GM12878 (cell line): ENCODE measurements around the gene PTPN14. TPM values are rescaled to one million over a fixed set of nuclear protein-coding genes. Genes with fewer than 3 reads are reported as not detected.

Experiments
- EGR1 ChIP-seq, 2 experiments: IDR thresholded peaks; 1 replicate in 1 of 2; 2 replicates in 1 of 2; pipeline ENCODE4 v1.6.1; 2011 to 2012; ENCODE audit warnings: low read depth in 2 of 2, low read length in 2 of 2, borderline replicate concordance in 1 of 2, mild to moderate bottlenecking in 1 of 2, moderate library complexity in 1 of 2
- FOXM1 ChIP-seq: IDR thresholded peaks from 2 replicates; pipeline ENCODE4 v1.6.1; 2012; ENCODE audit warnings: low read depth, mild to moderate bottlenecking, inconsistent platforms, low read length, moderate library complexity
- KAT2A ChIP-seq: conservative IDR thresholded peaks from 2 replicates; pipeline ENCODE4 v1.6.1; 2011; ENCODE audit warnings: low read depth, low read length; ENCODE audit not compliant: control insufficient read depth
- TCF3 ChIP-seq: IDR thresholded peaks from 2 replicates; pipeline ENCODE4 v1.6.1; 2012; ENCODE audit warnings: low read depth, mild to moderate bottlenecking, low read length, borderline replicate concordance; ENCODE audit not compliant: insufficient read depth
- USF1 ChIP-seq: IDR thresholded peaks from 2 replicates; pipeline ENCODE4 v1.6.1; 2011; ENCODE audit warnings: borderline replicate concordance, low read depth, mild to moderate bottlenecking, moderate library complexity, mixed read lengths, low read length; ENCODE audit not compliant: insufficient read depth; ENCODE audit errors: extremely low read length
- YBX1 ChIP-seq: fragments of 450-650 bp; IDR thresholded peaks from 2 replicates; pipeline ENCODE4 v1.6.1; 2016; ENCODE audit warnings: antibody characterized with exemption
- polyA plus RNA-seq, 11 experiments: library from polyadenylated mRNA; depleted of rRNA in 4 of 11; unstranded in 6 of 11; stranded (reverse) in 5 of 11; fragments of >200 nt; fragmentation: Nextera tagmentation in 4 of 11; fragmentation: Illumina TruSeq in 1 of 11; extraction: Ambion mirVana in 4 of 11; extraction: Trizol in 1 of 11; gene quantifications; 1 replicate in 1 of 11; 2 replicates in 10 of 11; pipeline versions ENCODE4 v1.2.1 to v1.2.3, GENCODE V29; 2011 to 2016; ENCODE audit warnings: inconsistent platforms in 2 of 11, missing spikeins in 2 of 11, low read depth in 1 of 11
- total RNA-seq, 4 experiments: library from RNA; depleted of rRNA in 3 of 4; stranded (reverse); fragments of >200 nt in 3 of 4; fragmentation: Illumina TruSeq in 1 of 4; extraction: Trizol in 1 of 4; gene quantifications; 2 replicates each; pipeline versions ENCODE4 v1.2.1 to v1.2.3, GENCODE V29; 2013 to 2021
- TF ChIP-seq, protein P1 (sequence below): IDR thresholded peaks from 2 replicates; pipeline ENCODE4 v1.6.1; 2012; ENCODE audit warnings: low read depth, low read length, improper control_type of control experiment

PTPN14 gene
- total and polyA plus RNA-seq, 10 of the 15 experiments (the other 5 are each of a cell fraction or from before 2014, with no cell fraction given) = 0.05 to 5.1 (median 0.44) TPM

DNA sequence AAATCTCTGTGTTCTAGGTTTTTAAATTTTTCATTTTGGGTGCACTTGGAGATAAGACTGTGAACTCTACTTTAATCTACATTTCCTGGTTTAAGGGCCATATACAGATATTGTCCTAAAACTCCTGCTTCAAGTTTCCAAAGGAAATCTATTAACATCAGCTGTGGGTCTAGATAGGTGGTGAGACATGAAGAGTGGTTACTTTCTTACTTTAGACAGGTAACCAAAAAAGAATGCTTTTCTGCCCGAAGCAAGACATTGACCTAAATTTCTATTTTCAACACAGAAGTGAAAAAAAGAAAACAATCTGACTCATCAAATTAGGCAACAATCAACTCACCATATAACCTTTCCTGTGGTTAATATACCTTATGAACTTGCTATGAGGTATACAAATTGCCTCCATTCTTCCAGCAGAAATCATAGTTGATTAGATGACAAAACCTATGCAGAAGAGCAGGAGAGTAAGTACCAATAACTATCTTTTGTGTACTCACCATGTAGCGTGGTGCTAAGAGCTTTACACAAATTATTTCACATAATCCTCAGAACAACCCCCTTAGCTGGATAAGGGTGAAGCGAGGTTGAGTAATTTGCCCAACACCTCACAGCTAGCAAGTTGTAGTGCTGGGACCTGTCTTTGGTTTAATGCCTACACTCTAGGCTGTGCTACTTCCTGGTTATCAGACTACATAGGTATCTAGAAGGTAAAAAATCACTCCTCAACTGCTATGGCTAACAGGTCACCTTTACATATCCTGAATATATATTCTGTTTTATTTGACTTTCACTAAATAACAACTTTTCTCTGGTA is 23.4 kb upstream of the PTPN14 start (continued):
- no peak for TF ChIP-seq TCF3
- no peak for TF ChIP-seq EGR1 (IDR thresholded peaks at IDR 0.05; ENCODE audit: borderline replicate concordance in 1 of 2, low read depth in 2 of 2, low read length in 2 of 2)
- no peak for TF ChIP-seq FOXM1
- TF ChIP-seq YBX1 = no peak
- TF ChIP-seq, protein P1, sequence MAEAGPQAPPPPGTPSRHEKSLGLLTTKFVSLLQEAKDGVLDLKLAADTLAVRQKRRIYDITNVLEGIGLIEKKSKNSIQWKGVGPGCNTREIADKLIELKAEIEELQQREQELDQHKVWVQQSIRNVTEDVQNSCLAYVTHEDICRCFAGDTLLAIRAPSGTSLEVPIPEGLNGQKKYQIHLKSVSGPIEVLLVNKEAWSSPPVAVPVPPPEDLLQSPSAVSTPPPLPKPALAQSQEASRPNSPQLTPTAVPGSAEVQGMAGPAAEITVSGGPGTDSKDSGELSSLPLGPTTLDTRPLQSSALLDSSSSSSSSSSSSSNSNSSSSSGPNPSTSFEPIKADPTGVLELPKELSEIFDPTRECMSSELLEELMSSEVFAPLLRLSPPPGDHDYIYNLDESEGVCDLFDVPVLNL = no peak
- TF ChIP-seq USF1 = no peak
- no peak for TF ChIP-seq KAT2A
